HCT116 (cell line): Measurements from ENCODE around the gene CLSTN1. TPM values are rescaled to one million over a fixed set of nuclear protein-coding genes. Genes with fewer than 3 reads are reported as not detected.

Source experiments
- ATAC-seq: fragments of 200-7000 bp; cut with Tn5 transposase; 2 replicates; pipeline ENCODE4 v1.9.1; 2020; ENCODE audit warnings: mild to moderate bottlenecking, moderate library complexity
- BruUV-seq: library from RNA; stranded (reverse); fragments of 400-500 nt; replicated peaks from 2 replicates; lab custom pipeline; 2021; lab: Mats Ljungman, UMichigan
- CTCF ChIA-PET: fragments of 300-600 bp; sonication (Branson Sonifier 250); formaldehyde crosslinking; loops from one replicate; lab custom pipeline; 2021; ENCODE audit warnings: antibody characterized with exemption; lab: Charles Lee
- POLR2A ChIA-PET: fragments of 300-600, 350-600 bp; sonication (Branson Sonifier 250); formaldehyde crosslinking; loops from one replicate; lab custom pipeline; 2021; ENCODE audit warnings: antibody characterized with exemption; lab: Charles Lee
- RAD21 ChIA-PET, 2 experiments: fragments of 300-600 bp; sonication (Branson Sonifier 250); formaldehyde crosslinking; loops; one replicate each; lab custom pipeline; 2023; ENCODE audit warnings: low total read pairs in 2 of 2; ENCODE audit not compliant: uncharacterized antibody in 2 of 2, unreplicated experiment in 2 of 2, low non-redundant PET in 1 of 2; lab: Charles Lee
- DNase-seq: peaks from one replicate; pipeline ENCODE4 v3.0.0-alpha.2; 2010; ENCODE audit warnings: low read depth, low spot score
- H2AFZ ChIP-seq: fragments of 200-600 bp; shearing (Covaris generic), sonication (generic); 2 replicates; pipeline ENCODE4 v1.6.1; 2017; ENCODE audit warnings: low read depth, mixed run types, mixed read lengths, antibody characterized with exemption, low read length; ENCODE audit not compliant: poor library complexity, severe bottlenecking
- H3K27ac ChIP-seq: 2 replicates; pipeline ENCODE4 v1.5.1; 2012; ENCODE audit warnings: low read depth, low read length
- H3K27me3 ChIP-seq: fragments of 200-600 bp; sonication (generic); 2 replicates; pipeline ENCODE4 v1.6.1; 2016; ENCODE audit warnings: mixed run types, low read length, mixed read lengths; ENCODE audit not compliant: insufficient read depth
- H3K36me3 ChIP-seq, 2 experiments: fragments of 200-500 bp in 1 of 2; fragments of 200-600 bp in 1 of 2; sonication (Bioruptor generic) in 1 of 2; sonication (generic) in 1 of 2; 2 replicates each; pipeline versions ENCODE4 v1.5.1 to v1.6.1; 2014 to 2016; ENCODE audit warnings: low read length in 2 of 2, inconsistent platforms in 1 of 2, mixed read lengths in 1 of 2, mixed run types in 1 of 2; ENCODE audit not compliant: insufficient read depth in 2 of 2, control insufficient read depth in 1 of 2
- H3K4me1 ChIP-seq, 2 experiments: fragments of 200-600 bp in 1 of 2; sonication (generic) in 1 of 2; 2 replicates each; pipeline versions ENCODE4 v1.5.1 to v1.6.1; 2012 to 2017; ENCODE audit warnings: low read length in 2 of 2, inconsistent platforms in 1 of 2, mild to moderate bottlenecking in 1 of 2, mixed read lengths in 1 of 2, mixed run types in 1 of 2, moderate library complexity in 1 of 2; ENCODE audit not compliant: insufficient read depth in 2 of 2, control insufficient read depth in 1 of 2
- H3K4me2 ChIP-seq: fragments of 200-600 bp; sonication (generic); 2 replicates; pipeline ENCODE4 v1.6.1; 2017; ENCODE audit warnings: mixed run types, low read length, mixed read lengths
- H3K4me3 ChIP-seq, 2 experiments: fragments of 200-600 bp in 1 of 2; sonication (generic) in 1 of 2; replicated peaks in 1 of 2; 2 replicates each; pipeline ENCODE4 v1.5.1; 2011 to 2016; ENCODE audit warnings: low read length in 2 of 2, control low read depth in 1 of 2, low read depth in 1 of 2, mild to moderate bottlenecking in 1 of 2, mixed read lengths in 1 of 2, mixed run types in 1 of 2
- H3K79me2 ChIP-seq: fragments of 200-600 bp; sonication (generic); 2 replicates; pipeline ENCODE4 v1.6.1; 2017; ENCODE audit warnings: mild to moderate bottlenecking, mixed run types, low read length, moderate library complexity, mixed read lengths; ENCODE audit not compliant: insufficient read depth
- H3K9ac ChIP-seq: fragments of 200-600 bp; sonication (generic); 2 replicates; pipeline ENCODE4 v1.6.1; 2016; ENCODE audit warnings: low read length, mixed read lengths
- H3K9me2 ChIP-seq: fragments of 200-600 bp; sonication (generic), shearing (Covaris generic); 2 replicates; pipeline ENCODE4 v1.6.1; 2017; ENCODE audit warnings: mixed run types, mild to moderate bottlenecking, moderate library complexity; ENCODE audit not compliant: insufficient read depth
- H3K9me3 ChIP-seq, 2 experiments: fragments of 200-500 bp in 1 of 2; fragments of 200-600 bp in 1 of 2; sonication (Bioruptor generic) in 1 of 2; sonication (generic) in 1 of 2; 2 replicates each; pipeline ENCODE4 v1.6.1; 2014 to 2017; ENCODE audit warnings: low read length in 2 of 2, mixed read lengths in 2 of 2, inconsistent platforms in 1 of 2, low read depth in 1 of 2, mild to moderate bottlenecking in 1 of 2, mixed run types in 1 of 2, moderate library complexity in 1 of 2; ENCODE audit not compliant: control insufficient read depth in 1 of 2, insufficient read depth in 1 of 2
- H4K20me1 ChIP-seq: fragments of 200-600 bp; sonication (generic), shearing (Covaris generic); 2 replicates; pipeline ENCODE4 v1.6.1; 2017; ENCODE audit warnings: mixed run types, mild to moderate bottlenecking, moderate library complexity; ENCODE audit not compliant: insufficient read depth
- CBX3 ChIP-seq: IDR thresholded peaks from 2 replicates; pipeline ENCODE4 v1.6.1; 2012; ENCODE audit warnings: low read depth
- CEBPB ChIP-seq: IDR thresholded peaks from 2 replicates; pipeline ENCODE4 v1.6.1; 2012; ENCODE audit warnings: low read depth
- EZH2 ChIP-seq: fragments of 200-600 bp; sonication (generic); IDR thresholded peaks from 2 replicates; pipeline ENCODE4 v1.6.1; 2017; ENCODE audit warnings: antibody characterized with exemption, mixed run types
- EZH2phosphoT487 ChIP-seq: fragments of 200-600 bp; IDR thresholded peaks from 2 replicates; pipeline ENCODE4 v1.6.1; 2018; ENCODE audit warnings: antibody characterized with exemption, borderline replicate concordance
- FOSL1 ChIP-seq: IDR thresholded peaks from 2 replicates; pipeline ENCODE4 v1.6.1; 2012; ENCODE audit warnings: low read depth
- POLR2AphosphoS5 ChIP-seq: IDR thresholded peaks from 2 replicates; pipeline ENCODE4 v1.6.1; 2011; ENCODE audit warnings: mild to moderate bottlenecking, low read depth, low read length, moderate library complexity
- SIN3A ChIP-seq: IDR thresholded peaks from 2 replicates; pipeline ENCODE4 v1.6.1; 2012; ENCODE audit warnings: low read depth
- SP1 ChIP-seq: IDR thresholded peaks from 2 replicates; pipeline ENCODE4 v1.6.1; 2012; ENCODE audit warnings: low read depth
- SRF ChIP-seq: IDR thresholded peaks from 2 replicates; pipeline ENCODE4 v1.6.1; 2012; ENCODE audit warnings: low read depth
- ZFX ChIP-seq: fragments of 450-650 bp; IDR thresholded peaks from 2 replicates; pipeline ENCODE4 v1.6.1; 2017
- intact Hi-C: fragments of 100-400 bp; cut with micrococcal nuclease; formaldehyde crosslinking; loops from 2 replicates; pipeline ENCODE4 v1.10.0; 2022
- total RNA-seq: library from RNA; stranded (reverse); gene quantifications from one replicate; pipeline ENCODE4 v1.2.1, GENCODE V29; 2021; ENCODE audit not compliant: unreplicated experiment
- TF ChIP-seq, protein P1 (sequence below): IDR thresholded peaks from 2 replicates; pipeline ENCODE4 v1.6.1; 2012
- TF ChIP-seq, protein P2 (sequence below): IDR thresholded peaks from 2 replicates; pipeline ENCODE4 v1.6.1; 2012

The CLSTN1 gene
- total RNA-seq, 1 experiment from 2014 or later, result 113 TPM

- TF ChIP-seq ZFX, result no peak
- no peak for TF ChIP-seq EZH2phosphoT487
- no peak for TF ChIP-seq POLR2AphosphoS5
- no peak for TF ChIP-seq CBX3
- TF ChIP-seq, protein P1, sequence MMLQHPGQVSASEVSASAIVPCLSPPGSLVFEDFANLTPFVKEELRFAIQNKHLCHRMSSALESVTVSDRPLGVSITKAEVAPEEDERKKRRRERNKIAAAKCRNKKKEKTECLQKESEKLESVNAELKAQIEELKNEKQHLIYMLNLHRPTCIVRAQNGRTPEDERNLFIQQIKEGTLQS, result no peak
- no peak for TF ChIP-seq SIN3A
Observed at GRCh38 chr1:9809100-9809510, 14.7 kb downstream of the CLSTN1 start (continued).

- RAD21 ChIA-PET, result no interaction called here
- CTCF ChIA-PET, result interaction anchor here (0.8 kb wide), 1 partner anchor 11 kb away, joined by 3 read pairs; no protein-coding TSS in a partner anchor
Observed at GRCh38 chr1:9808459-9808858, 15.3 kb downstream of the CLSTN1 start.

More at GRCh38 chr1:9808459-9808858, 15.3 kb downstream of the CLSTN1 start:
- peaks cover 88% of the 10 kb centered on the region for H3K79me2 ChIP-seq
- no peak overlapping the region for H2AFZ ChIP-seq
- no peaks in the 10 kb centered on the region for H3K36me3 ChIP-seq
- no peaks in the 10 kb centered on the region; the same call in 1 of the 2 replicates for H4K20me1 ChIP-seq
- BruUV-seq, result no TSS peak
- POLR2A ChIA-PET, result no interaction called here
- intact Hi-C loops, result no loop called here
- H3K9ac ChIP-seq, result no peak overlapping the region
- peaks cover 4 to 5% of the 10 kb centered on the region in 2 experiments; a peak in 3 of 4 replicates for H3K4me1 ChIP-seq
- TF ChIP-seq EZH2 (no peak), SIN3A (no peak), SRF (no peak), SP1 (no peak), CEBPB (no peak), FOSL1 (no peak), POLR2AphosphoS5 (no peak), EZH2phosphoT487 (no peak)
- TF ChIP-seq, protein P2, sequence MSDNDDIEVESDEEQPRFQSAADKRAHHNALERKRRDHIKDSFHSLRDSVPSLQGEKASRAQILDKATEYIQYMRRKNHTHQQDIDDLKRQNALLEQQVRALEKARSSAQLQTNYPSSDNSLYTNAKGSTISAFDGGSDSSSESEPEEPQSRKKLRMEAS, result no peak
- H3K9me2 ChIP-seq, result no peaks in the 10 kb centered on the region
- H3K9me3 ChIP-seq, result no peaks in the 10 kb centered on the region
- H3K4me2 ChIP-seq, result no peak overlapping the region
- H3K27me3 ChIP-seq, result no peaks in the 10 kb centered on the region
- ATAC-seq (no peak), DNase-seq (no peak)
- no peak overlapping the region for H3K27ac ChIP-seq
- H3K4me3 ChIP-seq, result no peak overlapping the region
